Peyer's patch (tissue), 4 donors: ENCODE results near the gene SORCS1.

ENCODE experiments used
- POLR2A ChIP-seq, 2 donors: fragments of 450-650 bp; IDR thresholded peaks; one replicate each; pipeline ENCODE4 v1.5.1; 2017; ENCODE audit warnings: antibody characterized with exemption in 2 of 2, mild to moderate bottlenecking in 2 of 2, moderate library complexity in 2 of 2
- TF ChIP-seq, protein P1 (sequence below), 6 experiments: fragments of 450-650 bp in 4 of 6; fragments of 200-600 bp in 2 of 6; sonication (generic) in 1 of 6; IDR thresholded peaks; one replicate each; pipeline ENCODE4 v1.5.1; 2017 to 2019; ENCODE audit warnings: antibody characterized with exemption in 6 of 6, mild to moderate bottlenecking in 3 of 6, moderate library complexity in 1 of 6

DNA sequence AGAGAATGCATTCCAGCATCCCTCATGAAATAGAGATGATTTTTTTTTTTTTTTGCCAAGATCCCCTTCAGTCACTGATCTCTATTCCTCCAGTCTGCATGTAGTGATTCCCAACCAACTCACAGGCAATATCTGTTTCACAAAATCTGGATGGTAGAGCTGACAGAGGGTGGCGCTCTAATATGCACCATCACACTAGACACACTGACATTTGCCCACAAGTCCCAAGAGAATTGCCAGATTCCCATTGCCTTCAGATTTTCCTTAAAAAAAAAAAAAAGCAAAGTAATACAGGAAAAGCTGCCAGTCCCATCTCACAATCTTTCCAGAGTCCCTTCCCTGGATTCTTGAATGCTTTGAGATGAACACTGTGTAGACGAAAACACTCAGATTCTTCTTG lies 301.0 kb downstream of the SORCS1 start:
- TF ChIP-seq, protein P1, sequence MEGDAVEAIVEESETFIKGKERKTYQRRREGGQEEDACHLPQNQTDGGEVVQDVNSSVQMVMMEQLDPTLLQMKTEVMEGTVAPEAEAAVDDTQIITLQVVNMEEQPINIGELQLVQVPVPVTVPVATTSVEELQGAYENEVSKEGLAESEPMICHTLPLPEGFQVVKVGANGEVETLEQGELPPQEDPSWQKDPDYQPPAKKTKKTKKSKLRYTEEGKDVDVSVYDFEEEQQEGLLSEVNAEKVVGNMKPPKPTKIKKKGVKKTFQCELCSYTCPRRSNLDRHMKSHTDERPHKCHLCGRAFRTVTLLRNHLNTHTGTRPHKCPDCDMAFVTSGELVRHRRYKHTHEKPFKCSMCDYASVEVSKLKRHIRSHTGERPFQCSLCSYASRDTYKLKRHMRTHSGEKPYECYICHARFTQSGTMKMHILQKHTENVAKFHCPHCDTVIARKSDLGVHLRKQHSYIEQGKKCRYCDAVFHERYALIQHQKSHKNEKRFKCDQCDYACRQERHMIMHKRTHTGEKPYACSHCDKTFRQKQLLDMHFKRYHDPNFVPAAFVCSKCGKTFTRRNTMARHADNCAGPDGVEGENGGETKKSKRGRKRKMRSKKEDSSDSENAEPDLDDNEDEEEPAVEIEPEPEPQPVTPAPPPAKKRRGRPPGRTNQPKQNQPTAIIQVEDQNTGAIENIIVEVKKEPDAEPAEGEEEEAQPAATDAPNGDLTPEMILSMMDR (IDR thresholded peaks at IDR 0.05) = no peak
- no peak for TF ChIP-seq POLR2A (IDR thresholded peaks at IDR 0.05)
